Measurements from ENCODE around the gene AKR1C8. TPM values are rescaled to one million over a fixed set of nuclear protein-coding genes. Genes with fewer than 3 reads are reported as not detected.
"Not testable (repeated sequence)": the region's sequence is repeated elsewhere in the genome, so short reads cannot be mapped to it uniquely, and the experiment has no call there.

AKR1C8 gene
- total RNA-seq, 6 experiments from 2014 or later, result not detected

- Mint-ChIP-seq H3K36me3 (ENCODE audit: low read depth) (no peaks in the 10 kb centered on the region), H3K4me1 (ENCODE audit: low read depth) (no peaks in the 10 kb centered on the region), H3K27me3 (ENCODE audit: insufficient read depth) (no peaks in the 10 kb centered on the region; the same call in 1 of the 2 replicates), H3K9me3 (peaks cover 18% of the 10 kb centered on the region), H3K4me3 (no peak overlapping the region), H3K27ac (no peak overlapping the region)
- no peak for TF ChIP-seq CTCF (IDR thresholded peaks at IDR 0.05)
- DNase-seq, result no peak
Measured at GRCh38 chr10:5136468-5137087, 48.4 kb downstream of the AKR1C8 start.

DNA sequence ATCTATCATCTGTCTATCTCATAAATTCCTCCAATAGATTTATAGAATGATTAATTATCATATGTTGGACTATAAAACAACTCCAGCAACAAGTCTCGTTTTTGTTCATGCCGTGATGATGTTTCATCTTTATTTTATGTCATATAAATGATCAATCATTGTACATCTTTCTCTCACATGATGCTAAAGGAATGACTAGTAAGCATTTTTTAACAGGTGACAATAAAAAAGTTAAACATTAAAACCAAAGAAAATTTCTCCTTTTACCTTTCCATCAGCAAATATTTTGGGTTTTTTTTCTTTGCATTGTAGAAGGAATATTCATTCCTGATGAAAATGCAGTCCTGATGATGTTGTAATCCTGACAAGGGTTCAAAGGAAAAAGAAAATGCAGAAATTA, 49.4 kb downstream of the AKR1C8 start:
- Mint-ChIP-seq H3K27ac (no peak overlapping the region), H3K9me3 (peaks cover 18% of the 10 kb centered on the region), H3K4me1 (ENCODE audit: low read depth) (no peaks in the 10 kb centered on the region), H3K36me3 (ENCODE audit: low read depth) (no peaks in the 10 kb centered on the region), H3K4me3 (no peak overlapping the region), H3K27me3 (ENCODE audit: insufficient read depth) (no peaks in the 10 kb centered on the region; the same call in 1 of the 2 replicates)
- DNase-seq, result no peak
- TF ChIP-seq CTCF (IDR thresholded peaks at IDR 0.05), result no peak

DNA sequence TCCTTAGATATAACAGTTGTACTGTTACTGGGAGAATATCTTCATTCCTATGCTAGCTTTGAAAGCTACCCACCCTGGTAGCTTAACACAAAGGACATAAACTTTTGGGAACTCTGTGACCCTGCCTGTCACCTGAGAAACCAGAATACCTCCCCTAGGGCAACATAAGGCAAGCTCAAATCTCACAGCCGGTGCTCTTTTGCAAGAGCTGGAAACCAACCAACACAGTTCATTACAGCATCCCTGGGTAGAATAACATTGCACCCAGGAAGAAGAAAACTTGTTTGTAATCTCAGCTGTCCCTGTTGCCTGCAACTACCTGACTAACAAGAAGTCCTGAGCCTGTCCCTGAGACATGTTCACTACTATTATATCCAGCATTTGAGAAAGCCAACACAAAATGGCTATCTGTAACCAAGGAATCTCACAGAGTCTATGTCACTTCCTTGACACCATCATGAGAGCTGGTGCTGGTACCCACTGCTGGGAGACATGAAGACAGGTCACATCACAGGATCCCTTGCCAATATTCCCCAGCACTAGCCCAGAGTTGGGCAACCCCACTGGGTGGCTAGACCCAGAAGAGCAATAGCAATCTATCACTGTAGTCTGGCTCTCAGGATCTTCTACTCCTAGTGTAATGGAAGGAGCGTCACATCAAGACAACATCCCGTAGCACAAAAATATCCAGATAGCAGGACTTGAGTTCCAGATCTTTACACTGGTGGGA, 59.5 kb downstream of the AKR1C8 start:
- Mint-ChIP-seq H3K27ac (no peak overlapping the region), H3K9me3 (no peaks in the 10 kb centered on the region), H3K4me3 (no peak overlapping the region), H3K4me1 (ENCODE audit: low read depth) (no peaks in the 10 kb centered on the region), H3K36me3 (ENCODE audit: low read depth) (no peaks in the 10 kb centered on the region), H3K27me3 (ENCODE audit: insufficient read depth) (no peaks in the 10 kb centered on the region; the same call in 1 of the 2 replicates)
- TF ChIP-seq CTCF (IDR thresholded peaks at IDR 0.05), result no peak
- no peak for DNase-seq

- H3K36me3 Mint-ChIP-seq (ENCODE audit: low read depth), result no peaks in the 10 kb centered on the region
- no peak overlapping the region for H3K27ac Mint-ChIP-seq
- no peak for DNase-seq
- TF ChIP-seq CTCF (IDR thresholded peaks at IDR 0.05), result no peak
- no peak overlapping the region for H3K4me3 Mint-ChIP-seq
- H3K4me1 Mint-ChIP-seq (ENCODE audit: low read depth), result no peaks in the 10 kb centered on the region
- no peaks in the 10 kb centered on the region for H3K9me3 Mint-ChIP-seq
- H3K27me3 Mint-ChIP-seq (ENCODE audit: insufficient read depth), result no peaks in the 10 kb centered on the region; the same call in 1 of the 2 replicates
Measured at GRCh38 chr10:5123886-5124285, 61.1 kb downstream of the AKR1C8 start.

DNA sequence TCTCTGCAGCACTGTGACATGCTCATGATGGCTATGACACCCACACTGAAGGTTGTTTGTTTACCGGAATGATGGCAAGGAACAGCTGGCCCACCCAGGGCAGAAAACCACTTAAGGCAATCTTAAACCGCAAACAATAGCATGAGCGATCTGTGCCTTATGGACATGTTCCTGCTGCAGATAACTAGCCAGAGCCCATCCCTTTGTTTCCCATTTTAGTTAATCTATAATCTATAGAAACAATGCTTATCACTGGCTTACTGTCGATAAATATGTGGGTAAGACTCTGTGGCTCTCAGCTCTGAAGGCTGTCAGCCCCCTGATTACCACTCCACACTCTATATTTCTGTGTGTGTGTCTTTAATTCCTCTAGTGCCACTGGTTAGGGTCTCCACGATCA, 65.0 kb downstream of the AKR1C8 start:
- not testable (repeated sequence) for H3K4me3 Mint-ChIP-seq; H3K4me1 Mint-ChIP-seq (ENCODE audit: low read depth); DNase-seq; H3K36me3 Mint-ChIP-seq (ENCODE audit: low read depth); H3K9me3 Mint-ChIP-seq; H3K27me3 Mint-ChIP-seq (ENCODE audit: insufficient read depth); H3K27ac Mint-ChIP-seq

DNA sequence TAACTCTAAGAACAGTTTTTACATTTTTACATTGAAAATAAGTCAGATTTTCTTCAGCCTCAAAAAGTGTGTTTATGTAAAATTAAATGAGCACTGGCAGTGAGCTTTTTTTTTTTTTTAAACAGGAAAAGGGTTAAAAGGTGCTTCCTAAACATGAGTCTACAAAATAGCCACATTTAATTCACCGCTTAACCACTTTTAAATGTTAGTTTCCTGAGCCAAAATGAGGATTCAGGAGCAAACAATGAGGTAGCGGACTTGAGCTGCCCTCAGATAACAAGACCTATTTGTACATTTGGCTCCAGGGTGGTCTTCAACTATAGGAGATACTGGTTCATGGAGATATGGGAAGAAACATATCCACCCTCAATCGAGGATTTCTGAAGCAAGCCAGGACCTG, 67.9 kb downstream of the AKR1C8 start:
- Mint-ChIP-seq H3K9me3 (no peaks in the 10 kb centered on the region), H3K27me3 (ENCODE audit: insufficient read depth) (no peaks in the 10 kb centered on the region), H3K4me3 (no peak overlapping the region), H3K27ac (no peak overlapping the region), H3K36me3 (ENCODE audit: low read depth) (no peaks in the 10 kb centered on the region), H3K4me1 (ENCODE audit: low read depth) (no peaks in the 10 kb centered on the region)
- no peak for DNase-seq
- TF ChIP-seq CTCF (IDR thresholded peaks at IDR 0.05), result no peak

Measured in HFFc6 (cell line).